Measurements from ENCODE around the gene CGAS.
"Not testable (repeated sequence)": the region's sequence is repeated elsewhere in the genome, so short reads cannot be mapped to it uniquely, and the experiment has no call there.

Gene CGAS

GRCh38 chr6:73459474-73459873 lies 7.4 kb upstream of the CGAS start:
- H3K9ac ChIP-seq (ENCODE audit: low read depth, low read length); H3K27ac ChIP-seq (ENCODE audit: low read depth, low read length); H3K27me3 ChIP-seq (ENCODE audit: insufficient read depth, low read length); H3K36me3 ChIP-seq (ENCODE audit: insufficient read depth, low read length); H3K4me3 ChIP-seq (ENCODE audit: low read length); H3K9me3 ChIP-seq (ENCODE audit: insufficient read depth, low read depth, low read length); H3K4me1 ChIP-seq (ENCODE audit: insufficient read depth, low read length): not testable (repeated sequence)
- WGBS, result 94% methylated on average over 7 of the region's 7 CpGs

GRCh38 chr6:73455865-73456629 lies 4.0 kb upstream of the CGAS start:
- Histone ChIP-seq H3K27me3 (ENCODE audit: insufficient read depth, low read length) (peaks cover 15% of the 10 kb centered on the region), H3K27ac (ENCODE audit: low read depth, low read length) (no peak overlapping the region), H3K9me3 (ENCODE audit: insufficient read depth, low read depth, low read length) (no peaks in the 10 kb centered on the region), H3K9ac (ENCODE audit: low read depth, low read length) (no peak overlapping the region), H3K36me3 (ENCODE audit: insufficient read depth, low read length) (no peaks in the 10 kb centered on the region), H3K4me1 (ENCODE audit: insufficient read depth, low read length) (no peaks in the 10 kb centered on the region), H3K4me3 (ENCODE audit: low read length) (no peak overlapping the region)
- 78% methylated on average over 2 of the region's 3 CpGs for WGBS

GRCh38 chr6:73451223-73452106 lies 632 bp downstream of the CGAS start:
- peak overlapping the region; percentile 84 for H3K9ac ChIP-seq (ENCODE audit: low read depth, low read length)
- 8% methylated on average over 79 of the region's 79 CpGs for WGBS
- peaks cover 5% of the 10 kb centered on the region; the same call in 1 of the 2 replicates for H3K36me3 ChIP-seq (ENCODE audit: insufficient read depth, low read length)
- no peaks in the 10 kb centered on the region for H3K9me3 ChIP-seq (ENCODE audit: insufficient read depth, low read depth, low read length)
- peaks cover 17% of the 10 kb centered on the region for H3K27me3 ChIP-seq (ENCODE audit: insufficient read depth, low read length)
- peak overlapping the region; percentile 56 for H3K4me3 ChIP-seq (ENCODE audit: low read length)
- H3K27ac ChIP-seq (ENCODE audit: low read depth, low read length), result peak overlapping the region; percentile 41; the same call in 1 of the 2 replicates
- H3K4me1 ChIP-seq (ENCODE audit: insufficient read depth, low read length), result no peaks in the 10 kb centered on the region

- no peaks in the 10 kb centered on the region for H3K27me3 ChIP-seq (ENCODE audit: insufficient read depth, low read length)
- H3K4me3 ChIP-seq (ENCODE audit: low read length), result no peak overlapping the region
- H3K27ac ChIP-seq (ENCODE audit: low read depth, low read length), result no peak overlapping the region
- H3K9ac ChIP-seq (ENCODE audit: low read depth, low read length), result no peak overlapping the region
- H3K9me3 ChIP-seq (ENCODE audit: insufficient read depth, low read depth, low read length), result no peaks in the 10 kb centered on the region
- H3K4me1 ChIP-seq (ENCODE audit: insufficient read depth, low read length), result no peaks in the 10 kb centered on the region
- H3K36me3 ChIP-seq (ENCODE audit: insufficient read depth, low read length), result peaks cover 32% of the 10 kb centered on the region
- 98% methylated on average over 2 of the region's 3 CpGs for WGBS
Measured at GRCh38 chr6:73443555-73443954, 8.5 kb downstream of the CGAS start.

GRCh38 chr6:73435236-73435635 lies 16.9 kb downstream of the CGAS start:
- Histone ChIP-seq H3K9ac (ENCODE audit: low read depth, low read length) (no peak overlapping the region), H3K4me3 (ENCODE audit: low read length) (no peak overlapping the region), H3K27me3 (ENCODE audit: insufficient read depth, low read length) (no peaks in the 10 kb centered on the region), H3K36me3 (ENCODE audit: insufficient read depth, low read length) (peaks cover 34% of the 10 kb centered on the region), H3K9me3 (ENCODE audit: insufficient read depth, low read depth, low read length) (no peaks in the 10 kb centered on the region), H3K27ac (ENCODE audit: low read depth, low read length) (no peak overlapping the region), H3K4me1 (ENCODE audit: insufficient read depth, low read length) (no peaks in the 10 kb centered on the region)
- WGBS, result 88% methylated on average over 2 of the region's 3 CpGs

- Histone ChIP-seq H3K36me3 (ENCODE audit: insufficient read depth, low read length) (peaks cover 19% of the 10 kb centered on the region), H3K4me1 (ENCODE audit: insufficient read depth, low read length) (no peaks in the 10 kb centered on the region), H3K9me3 (ENCODE audit: insufficient read depth, low read depth, low read length) (no peaks in the 10 kb centered on the region), H3K27ac (ENCODE audit: low read depth, low read length) (no peak overlapping the region), H3K9ac (ENCODE audit: low read depth, low read length) (no peak overlapping the region), H3K27me3 (ENCODE audit: insufficient read depth, low read length) (no peaks in the 10 kb centered on the region), H3K4me3 (ENCODE audit: low read length) (no peak overlapping the region)
- WGBS, result 91% methylated on average over 1 of the region's 2 CpGs
Measured at GRCh38 chr6:73421534-73421933, 30.6 kb downstream of the CGAS start.

GRCh38 chr6:73418081-73418741 lies 33.9 kb downstream of the CGAS start:
- Histone ChIP-seq H3K27me3 (ENCODE audit: insufficient read depth, low read length) (no peaks in the 10 kb centered on the region), H3K9ac (ENCODE audit: low read depth, low read length) (no peak overlapping the region), H3K4me1 (ENCODE audit: insufficient read depth, low read length) (no peaks in the 10 kb centered on the region), H3K36me3 (ENCODE audit: insufficient read depth, low read length) (peaks cover 5% of the 10 kb centered on the region; the same call in 1 of the 2 replicates), H3K27ac (ENCODE audit: low read depth, low read length) (no peak overlapping the region), H3K9me3 (ENCODE audit: insufficient read depth, low read depth, low read length) (no peaks in the 10 kb centered on the region), H3K4me3 (ENCODE audit: low read length) (no peak overlapping the region)
- 90% methylated on average over 11 of the region's 11 CpGs for WGBS

GRCh38 chr6:73413102-73413501 lies 39.0 kb downstream of the CGAS start:
- no peaks in the 10 kb centered on the region for H3K27me3 ChIP-seq (ENCODE audit: insufficient read depth, low read length)
- no peak overlapping the region for H3K27ac ChIP-seq (ENCODE audit: low read depth, low read length)
- H3K36me3 ChIP-seq (ENCODE audit: insufficient read depth, low read length), result no peaks in the 10 kb centered on the region
- H3K9me3 ChIP-seq (ENCODE audit: insufficient read depth, low read depth, low read length), result no peaks in the 10 kb centered on the region
- 100% methylated on average over 3 of the region's 3 CpGs for WGBS
- H3K4me1 ChIP-seq (ENCODE audit: insufficient read depth, low read length), result no peaks in the 10 kb centered on the region
- H3K4me3 ChIP-seq (ENCODE audit: low read length), result no peak overlapping the region
- H3K9ac ChIP-seq (ENCODE audit: low read depth, low read length), result no peak overlapping the region

- Histone ChIP-seq H3K9ac (ENCODE audit: low read depth, low read length) (no peak overlapping the region), H3K27me3 (ENCODE audit: insufficient read depth, low read length) (no peaks in the 10 kb centered on the region), H3K4me1 (ENCODE audit: insufficient read depth, low read length) (no peaks in the 10 kb centered on the region), H3K9me3 (ENCODE audit: insufficient read depth, low read depth, low read length) (no peaks in the 10 kb centered on the region), H3K27ac (ENCODE audit: low read depth, low read length) (no peak overlapping the region), H3K4me3 (ENCODE audit: low read length) (no peak overlapping the region), H3K36me3 (ENCODE audit: insufficient read depth, low read length) (no peaks in the 10 kb centered on the region)
- 96% methylated on average over 1 of the region's 1 CpG for WGBS
Measured at GRCh38 chr6:73409395-73409794, 42.7 kb downstream of the CGAS start.

- H3K27ac ChIP-seq (ENCODE audit: low read depth, low read length), result no peak overlapping the region
- no peaks in the 10 kb centered on the region for H3K9me3 ChIP-seq (ENCODE audit: insufficient read depth, low read depth, low read length)
- no peak overlapping the region for H3K9ac ChIP-seq (ENCODE audit: low read depth, low read length)
- H3K36me3 ChIP-seq (ENCODE audit: insufficient read depth, low read length), result no peaks in the 10 kb centered on the region
- H3K4me3 ChIP-seq (ENCODE audit: low read length), result no peak overlapping the region
- no peaks in the 10 kb centered on the region for H3K4me1 ChIP-seq (ENCODE audit: insufficient read depth, low read length)
- no peaks in the 10 kb centered on the region for H3K27me3 ChIP-seq (ENCODE audit: insufficient read depth, low read length)
Measured at GRCh38 chr6:73400656-73401055, 51.4 kb downstream of the CGAS start.

GRCh38 chr6:73395875-73396274 lies 56.2 kb downstream of the CGAS start:
- Histone ChIP-seq H3K9me3 (ENCODE audit: insufficient read depth, low read depth, low read length) (no peaks in the 10 kb centered on the region), H3K4me1 (ENCODE audit: insufficient read depth, low read length) (no peaks in the 10 kb centered on the region), H3K9ac (ENCODE audit: low read depth, low read length) (no peak overlapping the region), H3K27ac (ENCODE audit: low read depth, low read length) (no peak overlapping the region), H3K36me3 (ENCODE audit: insufficient read depth, low read length) (no peaks in the 10 kb centered on the region), H3K4me3 (ENCODE audit: low read length) (no peak overlapping the region), H3K27me3 (ENCODE audit: insufficient read depth, low read length) (no peaks in the 10 kb centered on the region)
- 94% methylated on average over 10 of the region's 10 CpGs for WGBS
